Vagina (tissue), 2 donors: ENCODE results near the gene TBC1D14. TPM values are rescaled to one million over a fixed set of nuclear protein-coding genes. Genes with fewer than 3 reads are reported as not detected.
"Not testable (repeated sequence)": the region's sequence is repeated elsewhere in the genome, so short reads cannot be mapped to it uniquely, and the experiment has no call there.

Source experiments
- DNase-seq, 2 donors: peaks; one replicate each; pipeline ENCODE4 v3.0.0-alpha.2; 2017; ENCODE audit errors: extremely low spot score in 2 of 2
- H3K27ac ChIP-seq: fragments of 200-600 bp; sonication (generic); one replicate; pipeline ENCODE4 v1.5.1; 2019
- H3K27me3 ChIP-seq: fragments of 200-600 bp; sonication (generic); one replicate; pipeline ENCODE4 v1.5.1; 2019
- H3K36me3 ChIP-seq, 2 donors: fragments of 200-600 bp; sonication (generic); one replicate each; pipeline ENCODE4 v1.5.1; 2017 to 2019
- H3K4me1 ChIP-seq: fragments of 200-600 bp; sonication (generic); one replicate; pipeline ENCODE4 v1.5.1; 2019
- H3K4me3 ChIP-seq, 2 donors: fragments of 200-600 bp; sonication (generic); 1 replicate in 1 of 2; 2 replicates in 1 of 2; pipeline ENCODE4 v1.5.1; 2016 to 2019
- H3K9me3 ChIP-seq: fragments of 200-600 bp; sonication (generic); one replicate; pipeline ENCODE4 v1.5.1; 2019
- CTCF ChIP-seq, 3 experiments: fragments of 450-650 bp in 2 of 3; fragments of 200-600 bp in 1 of 3; sonication (generic) in 1 of 3; IDR thresholded peaks; one replicate each; pipeline ENCODE4 v1.5.1; 2017 to 2019; ENCODE audit warnings: antibody characterized with exemption in 3 of 3, mild to moderate bottlenecking in 2 of 3, moderate library complexity in 2 of 3
- POLR2A ChIP-seq, 2 donors: fragments of 450-650 bp; IDR thresholded peaks; one replicate each; pipeline ENCODE4 v1.6.1; 2017; ENCODE audit warnings: antibody characterized with exemption in 2 of 2, mild to moderate bottlenecking in 2 of 2, moderate library complexity in 2 of 2
- POLR2AphosphoS5 ChIP-seq, 2 donors: sonication (generic); formaldehyde crosslinking; IDR thresholded peaks; one replicate each; pipeline ENCODE4 v1.9.0; 2017; ENCODE audit warnings: antibody characterized with exemption in 2 of 2, mild to moderate bottlenecking in 2 of 2, low read depth in 1 of 2; ENCODE audit not compliant: insufficient read depth in 1 of 2
- intact Hi-C: fragments of 100-400 bp; cut with DNase I; formaldehyde crosslinking; loops from one replicate; pipeline ENCODE4 v1.15.1; 2023
- total RNA-seq: library from RNA; depleted of rRNA; stranded (reverse); fragments of >200 nt; gene quantifications from one replicate; pipeline ENCODE4 v1.2.3, GENCODE V29; 2016

Gene TBC1D14
- total RNA-seq, 1 donor from 2014 or later = 35.4 TPM

DNA sequence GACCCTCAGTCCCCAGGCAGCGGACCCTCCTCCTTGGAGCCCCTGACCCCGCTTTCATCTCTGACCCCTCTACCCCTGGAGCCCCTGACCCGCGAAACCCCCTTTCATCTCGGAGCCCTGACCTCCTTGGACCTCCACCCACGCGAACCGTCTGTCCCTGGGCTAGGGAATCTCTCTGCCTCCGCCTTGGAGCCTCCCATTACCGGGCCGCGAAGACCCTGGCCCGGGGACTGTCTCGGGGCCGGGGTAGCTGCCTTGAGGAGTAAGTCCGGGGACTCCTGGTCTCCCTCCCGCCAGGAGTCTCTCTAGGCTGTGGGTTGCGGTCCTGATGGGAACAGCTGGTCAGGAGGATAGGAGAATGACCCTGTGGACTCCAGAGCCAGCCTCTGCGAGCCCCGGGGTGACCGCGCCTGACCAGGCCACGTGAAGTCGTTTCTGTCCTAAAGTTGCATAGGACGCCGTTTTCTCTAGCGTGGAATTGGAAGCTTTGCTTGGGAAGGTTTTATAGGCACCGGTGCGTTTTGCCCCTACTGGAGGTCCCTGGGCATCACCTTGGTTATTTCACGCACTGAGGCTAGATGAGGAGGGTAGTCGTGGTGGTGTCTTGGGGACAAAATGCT is 824 bp downstream of the TBC1D14 start:
- Histone ChIP-seq H3K27ac (peak overlapping the region; percentile 40), H3K36me3 (no peaks in the 10 kb centered on the region), H3K27me3 (no peaks in the 10 kb centered on the region), H3K4me1 (peaks cover 43% of the 10 kb centered on the region), H3K4me3 (peak overlapping the region; percentile 69 to 89), H3K9me3 (no peaks in the 10 kb centered on the region)
- intact Hi-C loops = loop anchor here (10.0 kb wide), 1 partner anchor 84 kb away; no protein-coding TSS in a partner anchor
- no peak for TF ChIP-seq POLR2A (IDR thresholded peaks at IDR 0.05)
- TF ChIP-seq POLR2AphosphoS5 (IDR thresholded peaks at IDR 0.05; ENCODE audit: insufficient read depth in 1 of 2, low read depth in 1 of 2) = no peak
- no peak for TF ChIP-seq CTCF (IDR thresholded peaks at IDR 0.05)
- DNase-seq = no peak

DNA sequence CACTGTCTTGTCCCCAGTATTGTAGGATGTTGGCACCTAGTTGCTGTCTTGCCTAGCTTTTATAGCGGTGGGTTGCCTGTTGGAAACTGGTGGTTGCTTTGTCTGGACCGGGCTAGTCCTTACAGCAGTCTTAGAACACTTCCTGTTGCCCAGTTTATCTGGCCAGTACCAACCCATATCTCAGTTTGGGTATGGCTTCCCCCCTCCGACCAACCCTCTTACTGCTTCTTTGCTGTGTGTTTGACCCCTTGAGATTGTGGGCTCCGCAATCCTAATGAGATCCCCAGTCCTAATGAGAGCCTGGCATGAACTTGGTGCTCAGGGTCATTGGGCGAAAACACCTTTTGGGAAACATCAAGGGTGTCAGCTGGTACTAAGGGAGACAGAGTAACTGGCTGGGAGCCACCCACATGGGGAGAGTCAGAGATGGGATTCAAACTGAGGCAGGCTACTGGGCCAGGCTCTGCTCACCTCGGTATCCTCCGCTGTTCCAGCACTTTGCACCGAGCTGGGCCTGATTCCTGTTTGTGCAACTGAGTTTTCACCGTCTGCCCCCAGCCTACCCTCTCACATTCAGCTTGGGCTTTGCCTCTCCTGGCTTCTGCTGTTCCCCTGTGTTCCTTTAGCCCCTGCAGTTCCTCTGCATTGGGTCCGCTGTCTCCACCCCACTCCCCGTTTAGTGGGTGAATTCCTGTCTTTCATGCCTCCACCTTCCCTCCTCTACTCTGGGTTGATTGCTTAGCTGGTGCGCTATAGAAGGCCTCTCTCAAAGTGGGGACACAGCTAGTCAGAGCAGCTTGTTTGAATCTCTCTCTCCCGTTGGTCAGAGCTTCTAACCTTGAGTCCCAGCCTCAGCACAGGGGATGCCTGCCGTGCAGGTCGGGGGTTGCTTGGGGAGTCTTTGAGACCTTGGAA is 1.6 kb downstream of the TBC1D14 start:
- Histone ChIP-seq H3K27ac (peak overlapping the region; percentile 40), H3K36me3 (no peaks in the 10 kb centered on the region), H3K27me3 (no peaks in the 10 kb centered on the region), H3K9me3 (no peaks in the 10 kb centered on the region), H3K4me3 (peak overlapping the region; percentile 69 to 89), H3K4me1 (peaks cover 48% of the 10 kb centered on the region)
- intact Hi-C loops = loop anchor here (10.0 kb wide), 1 partner anchor 84 kb away; no protein-coding TSS in a partner anchor
- DNase-seq = no peak
- TF ChIP-seq POLR2AphosphoS5 (IDR thresholded peaks at IDR 0.05; ENCODE audit: insufficient read depth in 1 of 2, low read depth in 1 of 2) = no peak
- no peak for TF ChIP-seq CTCF (IDR thresholded peaks at IDR 0.05)
- no peak for TF ChIP-seq POLR2A (IDR thresholded peaks at IDR 0.05)

GRCh38 chr4:6911917-6912316 is 2.3 kb downstream of the TBC1D14 start:
- DNase-seq, H3K36me3 ChIP-seq, H3K4me3 ChIP-seq, H3K27me3 ChIP-seq, H3K27ac ChIP-seq, H3K9me3 ChIP-seq: not testable (repeated sequence)
- intact Hi-C loops = loop anchor here (10.0 kb wide), 1 partner anchor 83 kb away; no protein-coding TSS in a partner anchor
- peaks cover 55% of the 10 kb centered on the region for H3K4me1 ChIP-seq

DNA sequence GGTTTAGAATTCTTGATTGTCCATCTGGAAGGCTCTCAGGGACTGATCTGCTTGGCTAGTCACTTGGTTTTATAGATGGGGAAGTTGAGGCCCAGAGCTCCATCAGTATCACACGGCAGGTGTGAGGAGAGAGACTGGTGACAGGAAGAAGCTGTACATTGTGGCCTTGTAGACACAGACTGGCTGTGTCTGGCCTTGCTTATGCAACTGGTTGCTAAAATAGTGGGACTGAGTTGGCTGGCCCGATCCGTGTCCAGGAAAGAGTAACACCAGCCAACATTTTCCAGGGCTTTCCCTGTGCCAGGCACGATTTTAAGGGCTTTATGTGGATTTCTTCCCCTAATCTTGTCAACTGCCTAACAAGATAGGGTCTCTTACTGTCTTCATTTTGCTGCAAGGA is 2.8 kb downstream of the TBC1D14 start:
- intact Hi-C loops = loop anchor here (10.0 kb wide), 1 partner anchor 82 kb away; no protein-coding TSS in a partner anchor
- no peak overlapping the region for H3K27ac ChIP-seq
- no peaks in the 10 kb centered on the region for H3K27me3 ChIP-seq
- DNase-seq = no peak
- TF ChIP-seq POLR2AphosphoS5 (IDR thresholded peaks at IDR 0.05; ENCODE audit: insufficient read depth in 1 of 2, low read depth in 1 of 2) (no peak), POLR2A (IDR thresholded peaks at IDR 0.05) (no peak), CTCF (IDR thresholded peaks at IDR 0.05) (no peak)
- H3K36me3 ChIP-seq = no peaks in the 10 kb centered on the region
- no peaks in the 10 kb centered on the region for H3K9me3 ChIP-seq
- H3K4me1 ChIP-seq = peaks cover 59% of the 10 kb centered on the region
- no peak overlapping the region for H3K4me3 ChIP-seq

- DNase-seq = no peak
- Histone ChIP-seq H3K27ac (no peak overlapping the region), H3K4me1 (peaks cover 59% of the 10 kb centered on the region), H3K9me3 (no peaks in the 10 kb centered on the region), H3K27me3 (no peaks in the 10 kb centered on the region), H3K4me3 (no peak overlapping the region), H3K36me3 (no peaks in the 10 kb centered on the region)
- TF ChIP-seq CTCF (IDR thresholded peaks at IDR 0.05) (no peak), POLR2A (IDR thresholded peaks at IDR 0.05) (no peak), POLR2AphosphoS5 (IDR thresholded peaks at IDR 0.05; ENCODE audit: insufficient read depth in 1 of 2, low read depth in 1 of 2) (no peak)
- intact Hi-C loops = loop anchor here (10.0 kb wide), 1 partner anchor 81 kb away; no protein-coding TSS in a partner anchor
These were observed 3.8 kb downstream of the TBC1D14 start for GRCh38 chr4:6913350-6913905.
